ENCODE measurements around the gene E2F6.

Gene E2F6

GRCh38 chr2:11467749-11468148 lies 1.8 kb upstream of the E2F6 start:
- in situ Hi-C loops (cut with MboI; ENCODE audit: low pct_unique_long_range_greater_than_20kb, low sequenced_read_pairs): no loop called here
- DNase-seq: no peak

- in situ Hi-C loops (cut with MboI; ENCODE audit: low pct_unique_long_range_greater_than_20kb, low sequenced_read_pairs): no loop called here
- DNase-seq: no peak
These were observed 1.2 kb upstream of the E2F6 start for GRCh38 chr2:11467129-11467649.

- DNase-seq: no peak
- in situ Hi-C loops (cut with MboI; ENCODE audit: low pct_unique_long_range_greater_than_20kb, low sequenced_read_pairs): no loop called here
These were observed 557 bp upstream of the E2F6 start for GRCh38 chr2:11466307-11467128.

- DNase-seq: no peak
- in situ Hi-C loops (cut with MboI; ENCODE audit: low pct_unique_long_range_greater_than_20kb, low sequenced_read_pairs): no loop called here
These were observed 864 bp downstream of the E2F6 start for GRCh38 chr2:11465110-11465484.

- in situ Hi-C loops (cut with MboI; ENCODE audit: low pct_unique_long_range_greater_than_20kb, low sequenced_read_pairs): no loop called here
These were observed 6.1 kb downstream of the E2F6 start for GRCh38 chr2:11459816-11460215.

GRCh38 chr2:11458753-11459152 lies 7.2 kb downstream of the E2F6 start:
- no peak for DNase-seq
- in situ Hi-C loops (cut with MboI; ENCODE audit: low pct_unique_long_range_greater_than_20kb, low sequenced_read_pairs): no loop called here

More at GRCh38 chr2:11459816-11460215, 6.1 kb downstream of the E2F6 start:
- no peak for DNase-seq

GRCh38 chr2:11457935-11458334 lies 8.0 kb downstream of the E2F6 start:
- DNase-seq: no peak
- in situ Hi-C loops (cut with MboI; ENCODE audit: low pct_unique_long_range_greater_than_20kb, low sequenced_read_pairs): no loop called here

- in situ Hi-C loops (cut with MboI; ENCODE audit: low pct_unique_long_range_greater_than_20kb, low sequenced_read_pairs): no loop called here
- DNase-seq: peak; percentile 27
These were observed 9.7 kb downstream of the E2F6 start for GRCh38 chr2:11456251-11456650.

GRCh38 chr2:11454824-11455223 lies 11.1 kb downstream of the E2F6 start:
- in situ Hi-C loops (cut with MboI; ENCODE audit: low pct_unique_long_range_greater_than_20kb, low sequenced_read_pairs): no loop called here
- DNase-seq: no peak

GRCh38 chr2:11450791-11451190 lies 15.2 kb downstream of the E2F6 start:
- DNase-seq: no peak
- in situ Hi-C loops (cut with MboI; ENCODE audit: low pct_unique_long_range_greater_than_20kb, low sequenced_read_pairs): no loop called here

- in situ Hi-C loops (cut with MboI; ENCODE audit: low pct_unique_long_range_greater_than_20kb, low sequenced_read_pairs): no loop called here
- DNase-seq: peak; percentile 71
These were observed 19.2 kb downstream of the E2F6 start for GRCh38 chr2:11446733-11447248.

- DNase-seq: no peak
- in situ Hi-C loops (cut with MboI; ENCODE audit: low pct_unique_long_range_greater_than_20kb, low sequenced_read_pairs): no loop called here
These were observed 21.2 kb downstream of the E2F6 start for GRCh38 chr2:11444737-11445136.

- in situ Hi-C loops (cut with MboI; ENCODE audit: low pct_unique_long_range_greater_than_20kb, low sequenced_read_pairs): no loop called here
- no peak for DNase-seq
These were observed 27.3 kb downstream of the E2F6 start for GRCh38 chr2:11438555-11439080.

GRCh38 chr2:11437602-11438001 lies 28.4 kb downstream of the E2F6 start:
- in situ Hi-C loops (cut with MboI; ENCODE audit: low pct_unique_long_range_greater_than_20kb, low sequenced_read_pairs): no loop called here
- DNase-seq: no peak

GRCh38 chr2:11435036-11435435 lies 30.9 kb downstream of the E2F6 start:
- in situ Hi-C loops (cut with MboI; ENCODE audit: low pct_unique_long_range_greater_than_20kb, low sequenced_read_pairs): no loop called here
- DNase-seq: no peak

GRCh38 chr2:11434443-11434842 lies 31.5 kb downstream of the E2F6 start:
- in situ Hi-C loops (cut with MboI; ENCODE audit: low pct_unique_long_range_greater_than_20kb, low sequenced_read_pairs): no loop called here
- DNase-seq: no peak

GRCh38 chr2:11433822-11434221 lies 32.1 kb downstream of the E2F6 start:
- DNase-seq: no peak
- in situ Hi-C loops (cut with MboI; ENCODE audit: low pct_unique_long_range_greater_than_20kb, low sequenced_read_pairs): no loop called here

GRCh38 chr2:11430729-11431128 lies 35.2 kb downstream of the E2F6 start:
- no peak for DNase-seq
- in situ Hi-C loops (cut with MboI; ENCODE audit: low pct_unique_long_range_greater_than_20kb, low sequenced_read_pairs): no loop called here

- DNase-seq: no peak
- in situ Hi-C loops (cut with MboI; ENCODE audit: low pct_unique_long_range_greater_than_20kb, low sequenced_read_pairs): no loop called here
These were observed 38.7 kb downstream of the E2F6 start for GRCh38 chr2:11427224-11427623.

- in situ Hi-C loops (cut with MboI; ENCODE audit: low pct_unique_long_range_greater_than_20kb, low sequenced_read_pairs): loop anchor here (25.0 kb wide), 1 partner anchor 286 kb away; a partner anchor contains a TSS
- no peak for DNase-seq
These were observed 43.0 kb downstream of the E2F6 start for GRCh38 chr2:11422901-11423435.
